Left ventricle myocardium inferior (tissue), 1 donor: Measurements from ENCODE around the gene MED15. TPM values are rescaled to one million over a fixed set of nuclear protein-coding genes. Genes with fewer than 3 reads are reported as not detected.

Experiments used
- DNase-seq: peaks from one replicate; pipeline ENCODE4 v3.0.0-alpha.2; 2020
- H3K27ac ChIP-seq: fragments of 200-600 bp; replicated peaks from 2 replicates; pipeline ENCODE4 v1.8.0; 2021
- H3K27me3 ChIP-seq: fragments of 200-600 bp; 2 replicates; pipeline ENCODE4 v1.8.0; 2021; ENCODE audit warnings: low read depth
- H3K36me3 ChIP-seq: fragments of 200-600 bp; 2 replicates; pipeline ENCODE4 v1.8.0; 2021
- H3K4me1 ChIP-seq: fragments of 200-600 bp; 2 replicates; pipeline ENCODE4 v1.8.0; 2021
- H3K4me3 ChIP-seq: fragments of 200-600 bp; 2 replicates; pipeline ENCODE4 v1.8.0; 2021; ENCODE audit warnings: mild to moderate bottlenecking, moderate library complexity
- H3K9me3 ChIP-seq: fragments of 200-600 bp; replicated peaks from 2 replicates; pipeline ENCODE4 v1.8.0; 2021
- intact Hi-C: fragments of 100-400 bp; cut with micrococcal nuclease; formaldehyde crosslinking; loops from one replicate; pipeline ENCODE4 v1.11.0; 2022
- total RNA-seq: library from RNA; stranded (reverse); fragmentation: NEBNext Ultra II Directional; extraction: Animal tissue kit (Norgen Biotek cat#: 25700); gene quantifications from one replicate; pipeline ENCODE4 v1.2.1, GENCODE V29; 2021
- TF ChIP-seq, protein P1 (sequence below): fragments of 200-600 bp; IDR thresholded peaks from 2 replicates; pipeline ENCODE4 v1.8.0; 2021; ENCODE audit warnings: antibody characterized with exemption, mild to moderate bottlenecking, borderline replicate concordance
- donor health status: DM: no; HTN: yes; CAD: no; lungs with severe emphysema.

Gene MED15
- total RNA-seq, 1 donor from 2014 or later, result 40.3 TPM

DNA sequence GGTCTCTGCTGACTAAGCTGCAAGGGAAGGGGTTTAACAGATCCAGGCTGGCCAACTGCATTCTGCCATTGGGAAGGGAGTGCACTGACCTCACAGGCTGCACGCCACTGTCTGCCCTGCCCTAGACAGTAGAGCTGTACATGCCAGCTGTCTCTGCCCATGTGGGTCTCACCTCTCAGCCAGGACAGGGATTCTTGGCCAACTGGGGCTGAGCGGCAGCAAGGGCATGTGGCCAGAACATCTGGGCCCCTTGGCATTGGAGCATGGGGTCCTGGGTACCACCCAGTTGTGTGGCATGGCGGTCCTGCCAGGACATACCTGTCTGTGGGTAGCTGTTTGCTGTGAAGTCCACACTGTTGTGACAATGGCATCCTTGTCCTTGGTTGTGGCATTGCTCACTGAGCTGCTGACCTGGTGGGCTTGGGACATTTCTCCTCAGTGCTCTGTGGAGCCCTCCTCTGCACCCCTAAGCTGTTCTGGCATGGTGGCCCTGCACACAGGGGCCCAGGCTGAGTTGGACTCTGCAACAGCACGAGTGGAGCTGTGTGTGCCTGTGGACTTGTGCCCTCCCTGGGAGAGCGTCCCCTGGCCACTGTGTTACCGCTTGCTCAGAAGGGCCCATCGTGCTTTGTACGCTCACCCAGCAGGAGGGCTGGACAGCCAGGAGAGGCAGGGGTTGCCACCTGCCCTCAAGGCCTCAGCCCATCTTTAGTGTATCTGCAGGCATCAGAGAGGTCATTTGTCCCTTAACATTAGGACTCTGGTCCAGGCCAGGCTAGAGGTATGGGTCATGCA, 46.7 kb downstream of the MED15 start:
- H3K36me3 ChIP-seq, result peaks cover 39% of the 10 kb centered on the region
- H3K27ac ChIP-seq, result peak overlapping the region; percentile 95
- H3K27me3 ChIP-seq, result no peaks in the 10 kb centered on the region
- H3K9me3 ChIP-seq, result no peaks in the 10 kb centered on the region
- DNase-seq, result no peak
- peaks cover 94% of the 10 kb centered on the region for H3K4me1 ChIP-seq
- TF ChIP-seq, protein P1, sequence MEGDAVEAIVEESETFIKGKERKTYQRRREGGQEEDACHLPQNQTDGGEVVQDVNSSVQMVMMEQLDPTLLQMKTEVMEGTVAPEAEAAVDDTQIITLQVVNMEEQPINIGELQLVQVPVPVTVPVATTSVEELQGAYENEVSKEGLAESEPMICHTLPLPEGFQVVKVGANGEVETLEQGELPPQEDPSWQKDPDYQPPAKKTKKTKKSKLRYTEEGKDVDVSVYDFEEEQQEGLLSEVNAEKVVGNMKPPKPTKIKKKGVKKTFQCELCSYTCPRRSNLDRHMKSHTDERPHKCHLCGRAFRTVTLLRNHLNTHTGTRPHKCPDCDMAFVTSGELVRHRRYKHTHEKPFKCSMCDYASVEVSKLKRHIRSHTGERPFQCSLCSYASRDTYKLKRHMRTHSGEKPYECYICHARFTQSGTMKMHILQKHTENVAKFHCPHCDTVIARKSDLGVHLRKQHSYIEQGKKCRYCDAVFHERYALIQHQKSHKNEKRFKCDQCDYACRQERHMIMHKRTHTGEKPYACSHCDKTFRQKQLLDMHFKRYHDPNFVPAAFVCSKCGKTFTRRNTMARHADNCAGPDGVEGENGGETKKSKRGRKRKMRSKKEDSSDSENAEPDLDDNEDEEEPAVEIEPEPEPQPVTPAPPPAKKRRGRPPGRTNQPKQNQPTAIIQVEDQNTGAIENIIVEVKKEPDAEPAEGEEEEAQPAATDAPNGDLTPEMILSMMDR, result no peak
- intact Hi-C loops, result loop anchor here (10.0 kb wide), 1 partner anchor 59 kb away; the partner anchor contains the start of gene KLHL22
- H3K4me3 ChIP-seq, result no peak overlapping the region

DNA sequence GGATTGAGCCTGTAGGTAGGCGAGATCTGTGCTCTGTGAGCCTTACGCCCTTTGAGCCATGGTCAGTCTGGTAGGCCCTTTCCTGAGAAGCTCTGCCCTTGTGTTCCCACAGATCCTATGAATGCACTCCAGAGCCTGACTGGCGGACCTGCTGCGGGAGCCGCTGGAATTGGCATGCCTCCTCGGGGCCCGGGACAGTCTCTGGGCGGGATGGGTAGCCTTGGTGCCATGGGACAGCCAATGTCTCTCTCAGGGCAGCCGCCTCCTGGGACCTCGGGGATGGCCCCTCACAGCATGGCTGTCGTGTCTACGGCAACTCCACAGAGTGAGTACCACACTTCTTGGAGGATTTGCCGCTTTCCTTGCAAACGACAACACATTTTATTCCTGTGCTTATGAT, 47.4 kb downstream of the MED15 start:
- no peak for DNase-seq

DNA sequence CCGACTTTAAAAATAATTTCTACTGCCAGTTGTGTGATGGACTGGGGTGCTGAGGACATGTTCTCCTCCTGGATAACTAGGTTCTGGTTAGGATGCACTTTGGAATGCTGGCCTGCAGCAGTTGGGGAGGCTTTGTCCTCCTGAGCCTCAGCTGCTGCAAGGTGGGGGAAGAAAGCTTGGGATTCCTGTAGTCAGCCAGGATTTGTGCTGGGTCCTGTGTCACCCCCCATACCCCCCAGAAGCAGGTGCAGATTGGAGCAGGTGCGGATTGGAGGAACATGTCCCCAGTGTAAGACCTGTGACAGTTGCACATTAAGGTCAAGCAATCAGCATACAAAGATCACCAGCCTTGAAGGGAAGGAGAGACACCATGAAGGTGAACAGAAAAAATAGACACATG, 51.1 kb downstream of the MED15 start:
- Histone ChIP-seq H3K4me1 (peaks cover 50% of the 10 kb centered on the region), H3K4me3 (no peak overlapping the region), H3K9me3 (no peaks in the 10 kb centered on the region), H3K36me3 (peaks cover 64% of the 10 kb centered on the region), H3K27ac (peak overlapping the region; percentile 95), H3K27me3 (no peaks in the 10 kb centered on the region)
- intact Hi-C loops, result loop anchor here (10.0 kb wide), 1 partner anchor 64 kb away; the partner anchor contains the start of gene KLHL22
- TF ChIP-seq, protein P1, result no peak
- no peak for DNase-seq

More for the DNA sequence above, 47.4 kb downstream of the MED15 start:
- Histone ChIP-seq H3K4me3 (no peak overlapping the region), H3K27ac (peak overlapping the region; percentile 95), H3K36me3 (peaks cover 45% of the 10 kb centered on the region), H3K9me3 (no peaks in the 10 kb centered on the region), H3K27me3 (no peaks in the 10 kb centered on the region), H3K4me1 (peaks cover 87% of the 10 kb centered on the region)
- TF ChIP-seq, protein P1, result no peak
- intact Hi-C loops, result loop anchor here (10.0 kb wide), 1 partner anchor 60 kb away; the partner anchor contains the start of gene KLHL22

DNA sequence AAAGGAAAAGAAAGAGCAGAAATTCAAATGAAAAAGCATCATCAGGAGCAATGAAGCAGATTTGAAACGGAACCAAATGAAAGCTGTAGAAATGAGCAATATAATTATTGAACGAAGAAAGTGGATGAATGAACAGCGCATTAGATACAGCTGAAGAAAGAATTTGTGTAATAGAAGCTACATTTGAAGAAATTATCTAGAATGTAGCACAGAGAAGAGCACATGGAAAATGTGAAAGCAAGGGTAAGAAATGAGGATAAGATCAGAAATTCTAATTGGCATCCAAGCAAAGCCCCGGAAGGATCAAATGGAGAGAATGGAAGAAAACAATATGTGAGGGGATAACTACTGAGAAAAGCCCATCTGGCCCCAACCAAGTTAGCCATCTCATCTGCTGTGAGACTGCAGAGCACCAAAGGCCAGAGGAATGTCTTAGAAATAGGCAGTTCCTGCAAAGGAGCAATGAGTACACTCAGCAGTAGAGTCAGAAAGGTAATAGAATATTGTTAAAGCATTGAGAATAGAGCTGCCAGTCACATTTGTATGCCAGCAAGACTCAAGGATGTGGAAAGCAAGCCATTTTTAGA, 51.9 kb downstream of the MED15 start:
- H3K4me1 ChIP-seq, result peaks cover 48% of the 10 kb centered on the region
- no peak overlapping the region for H3K4me3 ChIP-seq
- peaks cover 60% of the 10 kb centered on the region for H3K36me3 ChIP-seq
- TF ChIP-seq, protein P1, result no peak
- no peak for DNase-seq
- intact Hi-C loops, result loop anchor here (10.0 kb wide), 1 partner anchor 64 kb away; the partner anchor contains the start of gene KLHL22
- no peaks in the 10 kb centered on the region for H3K27me3 ChIP-seq
- H3K27ac ChIP-seq, result no peak overlapping the region
- no peaks in the 10 kb centered on the region for H3K9me3 ChIP-seq

DNA sequence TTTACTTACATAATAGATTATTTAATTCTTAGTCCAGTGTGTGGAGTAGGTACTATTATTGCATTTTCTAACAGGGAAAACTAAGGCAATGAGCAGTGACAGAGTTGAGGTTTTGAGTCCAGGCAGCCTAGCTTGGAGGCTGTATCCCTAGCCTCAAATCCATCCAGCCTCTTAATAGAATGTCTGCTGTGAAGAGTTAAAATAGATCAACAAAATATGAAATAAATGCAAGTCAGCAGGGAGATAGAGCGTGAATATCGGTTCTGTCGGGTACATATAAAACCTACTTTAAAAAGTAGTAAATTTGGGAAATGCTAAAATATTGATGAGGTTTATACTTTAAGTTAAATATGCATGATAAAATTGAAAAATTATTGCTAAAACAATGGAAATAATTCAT, 53.3 kb downstream of the MED15 start:
- DNase-seq, result no peak
- TF ChIP-seq, protein P1, result no peak
- Histone ChIP-seq H3K27ac (no peak overlapping the region), H3K4me3 (no peak overlapping the region), H3K9me3 (no peaks in the 10 kb centered on the region), H3K36me3 (peaks cover 60% of the 10 kb centered on the region), H3K4me1 (peaks cover 38% of the 10 kb centered on the region), H3K27me3 (no peaks in the 10 kb centered on the region)
- intact Hi-C loops, result no loop called here
